Endothelial cell (in vitro differentiated cells): ENCODE data around the gene EFCAB11. TPM values are rescaled to one million over a fixed set of nuclear protein-coding genes. Genes with fewer than 3 reads are reported as not detected.

Source experiments
- DNase-seq: peaks from one replicate; pipeline ENCODE4 v3.0.0; 2021; ENCODE audit warnings: low spot score
- H3K27ac Mint-ChIP-seq: one replicate; pipeline ENCODE4 v1.8.0; 2021; ENCODE audit warnings: mixed read lengths, inconsistent platforms; ENCODE audit not compliant: unreplicated experiment
- H3K27me3 Mint-ChIP-seq: one replicate; pipeline ENCODE4 v1.8.0; 2021; ENCODE audit warnings: mild to moderate bottlenecking, moderate library complexity, mixed read lengths, inconsistent platforms; ENCODE audit not compliant: unreplicated experiment
- H3K36me3 Mint-ChIP-seq: one replicate; pipeline ENCODE4 v1.8.0; 2021; ENCODE audit warnings: mild to moderate bottlenecking, low read depth, mixed read lengths, inconsistent platforms; ENCODE audit not compliant: unreplicated experiment
- H3K4me1 Mint-ChIP-seq: one replicate; pipeline ENCODE4 v1.8.0; 2021; ENCODE audit warnings: mild to moderate bottlenecking, mixed read lengths, inconsistent platforms; ENCODE audit not compliant: unreplicated experiment
- H3K4me3 Mint-ChIP-seq: one replicate; pipeline ENCODE4 v1.8.0; 2021; ENCODE audit warnings: mild to moderate bottlenecking, mixed read lengths, inconsistent platforms; ENCODE audit not compliant: unreplicated experiment
- H3K9me3 Mint-ChIP-seq: one replicate; pipeline ENCODE4 v1.8.0; 2021; ENCODE audit warnings: mixed read lengths, inconsistent platforms; ENCODE audit not compliant: unreplicated experiment
- total RNA-seq: library from RNA; stranded (reverse); fragmentation: NEBNext Ultra II Directional; extraction: Animal tissue kit (Norgen Biotek cat#: 25700); gene quantifications from one replicate; pipeline ENCODE4 v1.2.1, GENCODE V29; 2021; ENCODE audit not compliant: unreplicated experiment
- TF ChIP-seq, protein P1 (sequence below): fragments of 200-600 bp; sonication (generic); IDR thresholded peaks from one replicate; pipeline ENCODE4 v1.5.0; 2021; ENCODE audit warnings: antibody characterized with exemption; ENCODE audit not compliant: unreplicated experiment

Gene EFCAB11
- total RNA-seq, 1 donor from 2014 or later = 15.2 TPM

DNA sequence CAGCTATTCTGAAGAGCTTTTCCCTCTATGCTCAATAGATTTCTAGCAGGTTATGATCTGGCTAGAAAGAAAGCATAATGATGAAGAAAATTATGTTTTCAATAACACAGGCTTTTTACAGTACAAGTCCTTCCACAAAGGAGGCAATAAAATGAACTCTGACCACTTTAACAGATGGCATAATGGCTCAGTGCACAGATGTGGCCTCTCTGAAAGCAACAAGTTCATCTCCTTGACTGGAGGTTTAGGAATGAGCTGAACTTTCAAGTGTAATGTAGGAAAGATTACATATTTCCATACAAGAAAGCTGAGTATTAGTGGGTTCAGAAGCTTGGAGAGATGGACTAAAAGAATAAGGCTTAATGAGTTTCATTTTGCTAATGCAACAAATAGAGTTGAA lies 147.4 kb downstream of the EFCAB11 start:
- H3K27ac Mint-ChIP-seq = no peak overlapping the region
- DNase-seq = no peak
- no peak overlapping the region for H3K4me3 Mint-ChIP-seq
- TF ChIP-seq, protein P1, sequence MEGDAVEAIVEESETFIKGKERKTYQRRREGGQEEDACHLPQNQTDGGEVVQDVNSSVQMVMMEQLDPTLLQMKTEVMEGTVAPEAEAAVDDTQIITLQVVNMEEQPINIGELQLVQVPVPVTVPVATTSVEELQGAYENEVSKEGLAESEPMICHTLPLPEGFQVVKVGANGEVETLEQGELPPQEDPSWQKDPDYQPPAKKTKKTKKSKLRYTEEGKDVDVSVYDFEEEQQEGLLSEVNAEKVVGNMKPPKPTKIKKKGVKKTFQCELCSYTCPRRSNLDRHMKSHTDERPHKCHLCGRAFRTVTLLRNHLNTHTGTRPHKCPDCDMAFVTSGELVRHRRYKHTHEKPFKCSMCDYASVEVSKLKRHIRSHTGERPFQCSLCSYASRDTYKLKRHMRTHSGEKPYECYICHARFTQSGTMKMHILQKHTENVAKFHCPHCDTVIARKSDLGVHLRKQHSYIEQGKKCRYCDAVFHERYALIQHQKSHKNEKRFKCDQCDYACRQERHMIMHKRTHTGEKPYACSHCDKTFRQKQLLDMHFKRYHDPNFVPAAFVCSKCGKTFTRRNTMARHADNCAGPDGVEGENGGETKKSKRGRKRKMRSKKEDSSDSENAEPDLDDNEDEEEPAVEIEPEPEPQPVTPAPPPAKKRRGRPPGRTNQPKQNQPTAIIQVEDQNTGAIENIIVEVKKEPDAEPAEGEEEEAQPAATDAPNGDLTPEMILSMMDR = no peak
- H3K36me3 Mint-ChIP-seq = no peaks in the 10 kb centered on the region
- no peaks in the 10 kb centered on the region for H3K27me3 Mint-ChIP-seq
- no peaks in the 10 kb centered on the region for H3K4me1 Mint-ChIP-seq
- H3K9me3 Mint-ChIP-seq = no peaks in the 10 kb centered on the region

GRCh38 chr14:89806451-89806850 lies 148.1 kb downstream of the EFCAB11 start:
- Mint-ChIP-seq H3K9me3 (no peaks in the 10 kb centered on the region), H3K27ac (no peak overlapping the region), H3K4me1 (no peaks in the 10 kb centered on the region), H3K27me3 (no peaks in the 10 kb centered on the region), H3K36me3 (no peaks in the 10 kb centered on the region), H3K4me3 (no peak overlapping the region)
- TF ChIP-seq, protein P1 = no peak
- DNase-seq = no peak

DNA sequence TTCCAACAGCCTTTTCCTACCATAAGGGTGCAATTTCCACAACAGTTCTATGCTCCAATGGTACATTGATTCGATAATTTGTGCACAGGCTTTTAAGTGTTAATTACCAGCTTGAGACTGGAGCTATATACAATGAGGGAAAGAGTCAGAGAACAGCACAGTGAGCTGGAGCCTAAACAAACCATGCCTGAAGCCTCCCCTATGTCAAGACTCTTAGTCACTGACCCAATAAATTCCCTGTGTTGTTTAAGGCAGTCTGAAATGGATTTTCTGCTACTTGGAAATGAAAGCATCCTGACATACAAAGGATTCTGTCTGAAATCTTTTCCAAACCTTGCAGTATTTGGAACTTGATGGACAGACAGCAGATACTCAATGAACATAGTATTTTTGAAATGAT lies 149.0 kb downstream of the EFCAB11 start:
- TF ChIP-seq, protein P1 = no peak
- Mint-ChIP-seq H3K4me3 (no peak overlapping the region), H3K9me3 (no peaks in the 10 kb centered on the region), H3K4me1 (no peaks in the 10 kb centered on the region), H3K27ac (no peak overlapping the region), H3K27me3 (no peaks in the 10 kb centered on the region), H3K36me3 (no peaks in the 10 kb centered on the region)
- no peak for DNase-seq

DNA sequence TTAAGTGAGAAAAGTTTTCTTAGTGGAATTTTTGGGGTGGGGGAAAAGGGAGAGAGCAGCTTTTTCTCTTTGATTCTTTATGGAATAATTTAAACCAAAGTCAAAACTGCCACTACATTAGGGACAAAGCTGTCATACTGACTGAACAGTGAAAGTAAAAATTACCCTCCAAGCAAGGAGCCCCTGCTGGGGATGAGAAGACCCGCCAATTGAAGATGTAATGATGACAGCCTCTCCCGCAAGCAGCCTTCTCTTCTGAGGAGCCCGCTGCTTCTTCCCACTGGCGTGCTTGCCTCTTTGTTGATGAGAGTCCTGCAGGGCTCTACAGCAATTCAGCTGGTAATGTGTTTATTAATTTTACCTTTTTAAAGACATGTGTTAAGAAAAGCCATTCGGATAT lies 151.0 kb downstream of the EFCAB11 start:
- Mint-ChIP-seq H3K9me3 (no peaks in the 10 kb centered on the region), H3K27ac (no peak overlapping the region), H3K4me1 (no peaks in the 10 kb centered on the region), H3K36me3 (no peaks in the 10 kb centered on the region), H3K4me3 (no peak overlapping the region), H3K27me3 (no peaks in the 10 kb centered on the region)
- TF ChIP-seq, protein P1 = no peak
- no peak for DNase-seq

GRCh38 chr14:89801136-89801535 lies 153.4 kb downstream of the EFCAB11 start:
- TF ChIP-seq, protein P1 = no peak
- Mint-ChIP-seq H3K9me3 (no peaks in the 10 kb centered on the region), H3K36me3 (no peaks in the 10 kb centered on the region), H3K27me3 (no peaks in the 10 kb centered on the region), H3K4me3 (no peak overlapping the region), H3K27ac (no peak overlapping the region), H3K4me1 (no peaks in the 10 kb centered on the region)
- DNase-seq = no peak
